NCI-H345 treated with DMSO at 0.1 percent for 48 hours (cell line): ENCODE results near the gene CD247.

Source experiments
- DNase-seq: peaks from one replicate; lab custom pipeline; 2025; ENCODE audit not compliant: unreplicated experiment; lab: John Stamatoyannopoulos, UW

Gene CD247

GRCh38 chr1:167463875-167464575, 54.3 kb downstream of the CD247 start:
- DNase-seq: no peak

- no peak for DNase-seq
These were observed 55.2 kb downstream of the CD247 start for GRCh38 chr1:167463080-167463479.

- no peak for DNase-seq
These were observed 56.0 kb downstream of the CD247 start for GRCh38 chr1:167462341-167462740.

- no peak for DNase-seq
These were observed 57.5 kb downstream of the CD247 start for GRCh38 chr1:167460836-167461235.

DNA sequence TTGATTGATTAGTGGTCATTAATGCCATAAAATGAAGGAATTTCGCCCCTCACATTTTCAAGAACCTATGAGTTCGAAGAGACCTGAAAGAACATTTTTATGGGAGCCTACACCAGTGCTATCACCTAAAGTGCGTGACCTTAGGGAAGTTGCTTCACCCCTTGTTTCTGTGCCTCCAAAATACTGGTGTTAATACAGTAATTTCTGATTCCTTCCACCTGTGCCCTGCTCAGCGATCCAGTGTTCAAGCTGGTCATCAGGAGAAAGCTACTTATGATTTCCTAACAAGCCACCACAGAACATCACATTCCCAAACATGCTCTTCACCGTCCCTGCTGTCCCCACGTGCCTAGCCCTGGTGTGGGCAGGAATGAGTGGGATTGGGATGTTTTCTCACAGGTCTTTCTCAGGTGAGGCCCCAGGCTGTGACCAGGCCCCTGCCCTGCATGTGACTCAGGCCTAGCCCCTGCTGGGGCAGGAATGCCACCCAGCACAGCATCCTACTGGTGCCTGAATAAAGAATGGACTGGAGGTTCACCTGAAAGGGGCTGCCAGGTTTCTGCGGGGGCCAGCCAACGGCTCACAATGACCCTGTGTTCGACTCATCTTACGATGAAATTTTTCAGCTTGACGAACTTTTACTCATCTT, 60.3 kb downstream of the CD247 start:
- DNase-seq: no peak

GRCh38 chr1:167456926-167457325, 61.4 kb downstream of the CD247 start:
- DNase-seq: no peak

- no peak for DNase-seq
These were observed 61.8 kb downstream of the CD247 start for GRCh38 chr1:167456524-167456923.

GRCh38 chr1:167455786-167456446, 62.4 kb downstream of the CD247 start:
- DNase-seq: no peak

DNA sequence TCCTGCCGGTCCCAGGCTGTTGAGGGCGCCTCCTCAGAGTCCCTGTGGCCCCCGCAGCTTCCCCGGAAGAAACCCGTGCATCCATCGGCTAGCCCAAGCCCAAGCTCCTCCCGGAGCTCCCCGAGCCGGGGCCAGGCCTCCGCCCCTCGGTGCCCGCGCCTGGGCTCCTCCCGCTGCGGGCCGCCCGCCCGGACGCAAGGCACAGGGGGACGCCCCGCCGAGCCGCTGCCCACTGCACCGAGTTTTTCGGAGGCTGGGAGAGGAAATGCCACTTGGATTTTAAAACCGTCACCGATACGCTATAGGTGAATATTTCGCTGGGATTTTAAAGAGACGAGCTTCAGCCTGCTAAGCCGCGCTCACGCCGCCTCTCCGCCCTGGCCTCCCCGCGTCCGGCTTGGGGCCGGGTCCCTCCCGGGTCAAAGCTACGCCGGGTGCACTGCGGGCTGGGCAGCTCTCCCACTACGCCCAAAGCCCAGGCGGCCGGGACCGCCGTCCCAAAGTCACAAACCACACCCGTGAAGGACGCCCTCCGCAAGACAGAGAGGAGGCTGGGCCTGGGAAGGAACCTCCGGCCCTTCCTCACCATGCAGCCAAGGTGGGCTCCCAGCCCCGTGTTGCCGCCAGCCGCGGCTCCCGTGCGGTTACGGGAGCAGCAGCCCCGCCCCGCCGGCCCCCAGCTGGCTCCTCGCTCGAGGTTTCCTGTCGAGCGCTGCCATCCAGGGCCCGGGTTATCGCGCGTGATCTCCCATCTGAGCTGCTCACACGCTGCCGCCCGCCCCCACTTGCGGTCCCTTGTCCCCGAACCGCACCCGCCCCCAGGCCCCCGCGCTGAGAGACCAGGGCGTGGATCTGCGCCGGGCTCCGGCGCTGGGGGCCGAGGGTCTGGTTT, 63.2 kb downstream of the CD247 start:
- peak; percentile 12 for DNase-seq

DNA sequence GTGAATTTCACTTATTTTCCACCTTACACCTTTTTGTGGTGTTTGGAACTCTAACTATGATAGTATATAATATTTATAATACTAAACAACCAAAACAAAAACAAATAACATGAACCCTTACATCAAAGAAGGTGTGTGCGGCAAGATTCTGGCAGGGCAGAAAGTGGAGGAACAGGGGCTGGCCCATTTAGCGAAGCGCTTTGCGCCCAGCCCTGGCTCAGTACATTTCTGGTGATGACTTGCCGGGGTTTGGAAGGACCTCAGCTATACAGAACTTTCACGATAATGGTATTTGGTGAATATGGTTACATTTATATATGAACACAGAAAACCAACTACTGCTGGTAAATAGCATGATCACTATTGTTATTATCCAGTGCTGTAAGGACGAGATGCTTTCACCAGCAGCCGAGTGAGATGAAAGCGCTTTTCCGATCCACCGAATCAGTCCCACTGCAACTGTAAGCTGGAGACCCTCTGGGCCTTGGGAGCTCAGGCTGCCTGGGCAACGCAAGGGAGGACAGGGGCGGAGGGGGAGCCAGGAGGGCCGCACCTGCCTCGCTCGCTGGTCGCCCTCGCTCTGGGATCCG, 63.9 kb downstream of the CD247 start:
- no peak for DNase-seq

DNA sequence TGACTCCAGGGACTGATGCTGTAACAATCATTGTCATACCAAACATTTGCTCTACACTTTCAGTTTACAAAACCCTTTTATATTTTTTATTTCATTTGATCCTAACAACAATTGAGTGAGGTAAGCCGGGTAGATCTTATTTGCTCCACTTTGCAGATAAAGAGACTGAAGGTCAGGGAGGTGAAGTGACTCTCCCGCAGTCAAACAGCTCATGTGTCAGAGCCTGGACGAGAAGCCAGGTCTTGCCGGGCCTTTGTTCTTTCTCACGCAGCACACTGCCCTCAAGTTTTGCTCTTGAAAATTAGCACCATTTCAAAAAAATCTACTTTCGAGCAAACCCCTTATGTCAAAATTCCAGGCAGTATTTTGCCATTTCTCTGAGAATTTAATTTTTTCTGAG, 65.2 kb downstream of the CD247 start:
- no peak for DNase-seq

- DNase-seq: no peak
These were observed 65.8 kb downstream of the CD247 start for GRCh38 chr1:167452483-167452882.

DNA sequence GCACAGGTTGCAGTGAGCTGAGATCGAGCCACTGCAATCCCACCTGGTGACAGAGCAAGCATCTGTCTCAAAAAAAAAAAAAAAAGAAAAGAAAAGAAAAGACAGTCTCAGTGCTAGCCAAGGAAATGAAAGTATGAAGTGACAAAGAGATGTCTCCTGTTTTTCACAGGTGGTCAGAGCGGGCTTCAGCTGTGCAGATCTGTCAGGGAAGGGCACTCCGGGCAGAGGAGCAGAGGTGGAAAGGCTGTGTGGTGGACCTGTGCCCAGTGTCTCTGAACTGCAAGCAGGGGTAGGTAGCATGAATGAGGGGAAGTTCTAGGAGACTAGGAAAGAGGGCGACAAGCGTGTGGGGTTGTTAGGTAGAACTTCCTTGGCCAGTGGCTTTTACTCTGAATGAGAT, 67.5 kb downstream of the CD247 start:
- no peak for DNase-seq

DNA sequence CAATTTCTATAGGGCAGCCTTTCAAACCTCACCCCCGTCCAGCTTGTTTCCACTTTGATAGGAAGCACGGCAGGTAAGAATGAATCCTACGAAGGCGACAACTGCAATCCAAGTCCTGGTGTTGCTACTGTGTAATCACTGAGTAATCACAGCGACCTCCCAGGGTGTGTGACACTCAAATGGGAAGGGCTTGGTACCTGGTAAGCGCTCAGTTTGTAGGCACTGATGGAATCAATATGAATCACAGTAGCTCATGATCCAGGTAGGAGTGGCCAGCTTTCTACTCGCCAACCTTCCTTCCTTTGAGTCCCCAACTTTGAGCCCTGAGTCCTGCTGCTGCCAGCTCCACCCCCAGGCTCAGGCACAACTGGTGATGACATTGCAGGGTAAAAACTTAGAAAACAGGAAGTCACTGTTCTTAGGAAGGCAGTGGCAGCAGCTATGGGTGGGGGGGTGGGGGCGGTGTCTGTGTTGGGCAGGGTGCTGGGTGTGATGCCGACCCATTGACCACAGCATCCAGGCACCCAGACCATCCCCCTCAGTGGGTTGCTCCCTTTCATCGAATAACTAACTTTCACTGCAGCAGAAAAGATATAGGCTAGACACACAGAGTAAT, 70.7 kb downstream of the CD247 start:
- DNase-seq: no peak

DNA sequence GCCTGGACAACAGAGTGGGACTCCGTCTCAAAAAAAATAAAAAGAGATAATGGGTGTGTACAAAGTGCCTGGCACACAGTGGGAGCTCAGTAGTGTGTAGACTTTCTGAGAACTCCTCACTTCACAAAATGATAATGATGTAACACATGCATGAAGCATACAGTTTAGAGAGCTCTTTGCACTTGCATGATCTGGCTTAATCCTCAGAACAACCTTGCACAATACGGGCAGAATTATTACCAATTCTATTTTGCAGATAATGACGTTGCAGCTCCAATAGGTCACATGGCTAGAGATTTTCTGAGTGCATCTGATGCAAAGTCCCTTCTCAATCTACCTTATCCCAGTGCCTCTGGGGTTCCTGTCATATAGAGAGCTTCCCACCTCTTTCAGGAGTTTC, 71.4 kb downstream of the CD247 start:
- no peak for DNase-seq

- DNase-seq: no peak
These were observed 74.6 kb downstream of the CD247 start for GRCh38 chr1:167443757-167444156.

DNA sequence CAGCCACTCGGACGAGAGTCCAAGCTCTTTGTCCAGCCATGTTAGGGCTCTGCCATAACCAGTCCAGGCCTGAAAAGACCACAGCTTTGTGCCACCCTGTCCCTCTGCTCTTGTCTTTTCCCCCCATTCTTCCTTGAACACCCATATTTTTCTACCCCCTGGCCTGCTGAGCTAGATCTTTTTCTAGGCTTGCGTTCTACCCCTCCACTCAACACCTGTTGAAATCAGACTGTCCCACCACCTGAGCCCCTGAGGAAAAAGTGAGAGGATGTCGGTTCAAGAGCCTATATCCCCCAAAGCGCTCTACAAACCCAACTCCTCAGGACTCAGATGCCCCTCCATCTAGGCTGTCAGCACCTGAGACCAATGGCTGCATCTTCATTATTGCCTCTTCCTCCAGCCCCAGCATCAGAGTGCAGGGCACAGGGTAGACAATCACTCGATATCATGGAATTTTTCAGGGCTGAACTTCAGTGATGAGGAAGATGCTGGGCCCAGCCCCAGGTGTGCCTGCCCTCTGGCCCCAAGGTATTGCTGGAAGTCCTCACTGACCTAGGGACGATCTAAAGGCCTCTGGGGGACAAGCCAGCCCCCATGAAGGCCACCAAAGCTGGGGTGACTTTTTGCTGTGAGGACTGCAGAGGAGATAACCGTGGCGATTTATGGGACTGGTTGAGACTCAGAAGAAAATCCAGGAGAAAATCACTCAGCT, 75.3 kb downstream of the CD247 start:
- DNase-seq: no peak

DNA sequence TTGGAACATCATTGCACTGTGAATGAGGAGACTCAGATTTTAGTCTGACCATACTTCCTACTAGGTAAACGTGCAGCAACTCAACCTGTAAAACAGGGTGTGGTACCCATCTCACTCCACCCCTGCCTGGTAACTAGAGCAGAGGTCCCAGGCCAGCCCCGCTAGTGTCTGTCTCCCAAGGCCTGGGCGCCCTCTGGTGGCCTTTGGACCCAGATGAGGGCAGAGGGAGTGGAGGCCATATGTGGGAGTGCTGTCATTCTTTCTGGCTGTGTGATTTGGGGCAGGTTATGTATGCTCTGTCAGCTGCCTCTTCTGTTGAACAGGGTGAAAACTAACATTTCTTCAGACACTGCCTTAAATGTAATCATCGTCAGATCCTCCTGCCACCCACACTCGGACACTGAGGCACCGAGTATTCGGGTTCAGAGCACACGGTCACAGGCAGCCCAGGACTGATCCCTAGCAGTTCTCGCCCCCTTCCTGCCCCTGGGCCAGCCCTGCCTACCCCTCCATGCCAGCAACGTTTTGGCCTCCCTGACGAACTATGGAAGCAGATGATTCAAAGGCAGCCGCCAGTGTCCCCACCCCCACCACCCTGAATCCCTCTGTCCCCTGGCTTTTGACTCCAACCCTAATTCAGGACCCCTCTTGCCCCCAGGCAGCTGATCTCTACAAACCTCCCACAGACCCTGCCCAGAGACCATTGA, 76.0 kb downstream of the CD247 start:
- DNase-seq: peak; percentile 11

DNA sequence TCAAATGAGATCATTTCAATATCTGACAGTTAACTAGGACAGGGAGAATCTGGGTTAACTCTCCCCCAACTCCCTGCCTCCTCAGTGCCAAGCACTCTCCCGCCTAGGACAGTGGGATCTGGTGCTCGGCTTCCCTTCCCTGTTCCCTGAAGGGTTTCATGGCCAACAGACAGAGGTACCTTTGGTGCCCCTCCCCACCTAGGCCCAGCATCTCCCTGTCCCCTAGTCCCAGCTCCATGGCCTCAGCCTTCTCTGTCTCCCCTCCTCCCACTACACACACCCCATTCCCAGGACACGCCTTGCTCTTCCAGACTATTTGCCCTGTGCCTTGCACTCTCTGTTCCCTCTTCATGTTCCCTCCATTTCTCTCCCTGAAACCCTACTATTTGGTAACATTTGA, 77.1 kb downstream of the CD247 start:
- no peak for DNase-seq
